Prostate gland (tissue), 2 donors: ENCODE results near the gene GOLGB1.

ENCODE experiments used
- CTCF ChIP-seq, 4 experiments: fragments of 200-600 bp in 2 of 4; fragments of 450-650 bp in 2 of 4; sonication (generic) in 2 of 4; IDR thresholded peaks; 1 replicate in 3 of 4; 2 replicates in 1 of 4; pipeline ENCODE4 v1.5.1; 2016 to 2019; ENCODE audit warnings: antibody characterized with exemption in 4 of 4, mild to moderate bottlenecking in 2 of 4, moderate library complexity in 2 of 4
- POLR2A ChIP-seq: fragments of 450-650 bp; IDR thresholded peaks from one replicate; pipeline ENCODE4 v1.6.1; 2016; ENCODE audit warnings: antibody characterized with exemption, mild to moderate bottlenecking

GRCh38 chr3:121710347-121710746, 39.2 kb downstream of the GOLGB1 start:
- TF ChIP-seq CTCF (IDR thresholded peaks at IDR 0.05) (no peak), POLR2A (no peak)
